Medulla oblongata (tissue), 1 donor: Measurements from ENCODE around the gene JAKMIP3.

Experiments used
- DNase-seq: peaks from one replicate; pipeline ENCODE4 v3.0.0-alpha.2; 2015; ENCODE audit errors: extremely low spot score

JAKMIP3 gene

GRCh38 chr10:132043861-132044695 lies 21.7 kb upstream of the JAKMIP3 start:
- no peak for DNase-seq

- DNase-seq: peak; percentile 32
These were observed 20.9 kb upstream of the JAKMIP3 start for GRCh38 chr10:132044803-132045202.

- DNase-seq: no peak
These were observed 20.4 kb upstream of the JAKMIP3 start for GRCh38 chr10:132045324-132045723.

- DNase-seq: no peak
These were observed 18.0 kb upstream of the JAKMIP3 start for GRCh38 chr10:132047575-132048293.

- DNase-seq: peak; percentile 40
These were observed 17.5 kb upstream of the JAKMIP3 start for GRCh38 chr10:132048294-132048667.

GRCh38 chr10:132050191-132050590 lies 15.6 kb upstream of the JAKMIP3 start:
- no peak for DNase-seq

GRCh38 chr10:132052124-132052523 lies 13.6 kb upstream of the JAKMIP3 start:
- no peak for DNase-seq

GRCh38 chr10:132054564-132054963 lies 11.2 kb upstream of the JAKMIP3 start:
- no peak for DNase-seq

- no peak for DNase-seq
These were observed 10.1 kb upstream of the JAKMIP3 start for GRCh38 chr10:132055616-132056015.

GRCh38 chr10:132056663-132057062 lies 9.1 kb upstream of the JAKMIP3 start:
- no peak for DNase-seq

GRCh38 chr10:132057191-132057681 lies 8.5 kb upstream of the JAKMIP3 start:
- no peak for DNase-seq

- DNase-seq: no peak
These were observed 7.5 kb upstream of the JAKMIP3 start for GRCh38 chr10:132058111-132058745.

- no peak for DNase-seq
These were observed 6.7 kb upstream of the JAKMIP3 start for GRCh38 chr10:132058793-132059759.

GRCh38 chr10:132059760-132060508 lies 5.8 kb upstream of the JAKMIP3 start:
- peak; percentile 81 for DNase-seq

- DNase-seq: no peak
These were observed 4.7 kb upstream of the JAKMIP3 start for GRCh38 chr10:132061030-132061429.

GRCh38 chr10:132061465-132061864 lies 4.3 kb upstream of the JAKMIP3 start:
- no peak for DNase-seq

- DNase-seq: no peak
These were observed 3.6 kb upstream of the JAKMIP3 start for GRCh38 chr10:132062116-132062515.

- DNase-seq: no peak
These were observed 2.9 kb upstream of the JAKMIP3 start for GRCh38 chr10:132062641-132063390.

- DNase-seq: no peak
These were observed 2.3 kb upstream of the JAKMIP3 start for GRCh38 chr10:132063432-132063831.
